ENCODE measurements around the gene SPANXA1. TPM values are rescaled to one million over a fixed set of nuclear protein-coding genes. Genes with fewer than 3 reads are reported as not detected.

SPANXA1 gene
- not detected in 2 replicates for total RNA-seq

GRCh38 chrX:141584638-141585037 is at the start of gene SPANXA1:
SPANXA1 (minus strand) TSS chrX:141584738; CDS start chrX:141584678, 60 bp downstream.

GRCh38 chrX:141589408-141589807 is 4.9 kb upstream of the SPANXA1 start, which contains the start of gene SPANXA2:
SPANXA2 (plus strand) TSS chrX:141589708; CDS start chrX:141589768, 60 bp downstream.

Other genes with a start within 250 kb of the SPANXA1 start
- gene SPANXA2, start 5.0 kb upstream of the SPANXA1 start, total RNA-seq = not detected in 2 replicates
- gene SPANXD, start 114.0 kb upstream of the SPANXA1 start, total RNA-seq = not detected in 2 replicates

Measured in placental epithelial cell (primary cell).